ENCODE measurements around the gene EXTL2. TPM values are rescaled to one million over a fixed set of nuclear protein-coding genes. Genes with fewer than 3 reads are reported as not detected.

The EXTL2 gene
- total RNA-seq, 1 experiment from 2014 or later = 9.8 TPM

DNA sequence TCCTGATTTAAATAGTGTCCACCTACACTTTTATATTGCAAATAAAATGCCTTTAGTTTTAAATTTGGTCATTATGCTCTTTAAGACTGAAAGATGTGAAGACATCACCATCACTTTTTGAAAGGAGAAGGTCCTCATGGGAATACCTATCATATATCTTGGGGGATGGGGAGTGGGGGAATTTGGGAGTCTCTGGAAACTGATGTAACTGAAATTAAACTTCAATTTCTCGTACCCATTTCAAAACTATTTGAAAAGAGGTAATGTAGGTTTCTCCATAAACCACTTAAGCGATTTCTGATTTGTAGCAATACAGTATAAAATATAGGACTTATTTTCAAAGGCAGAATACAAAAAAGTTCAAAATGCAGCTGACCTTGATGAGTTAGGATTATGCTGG lies 924 bp downstream of the EXTL2 start:
- peak overlapping the region; percentile 85 to 93; a peak in 3 of 4 replicates for H3K4me3 ChIP-seq (ENCODE audit: low read depth in 2 of 2, low read length in 2 of 2)
- POLR2A ChIA-PET = no interaction called here
- CTCF ChIA-PET = no interaction called here

DNA sequence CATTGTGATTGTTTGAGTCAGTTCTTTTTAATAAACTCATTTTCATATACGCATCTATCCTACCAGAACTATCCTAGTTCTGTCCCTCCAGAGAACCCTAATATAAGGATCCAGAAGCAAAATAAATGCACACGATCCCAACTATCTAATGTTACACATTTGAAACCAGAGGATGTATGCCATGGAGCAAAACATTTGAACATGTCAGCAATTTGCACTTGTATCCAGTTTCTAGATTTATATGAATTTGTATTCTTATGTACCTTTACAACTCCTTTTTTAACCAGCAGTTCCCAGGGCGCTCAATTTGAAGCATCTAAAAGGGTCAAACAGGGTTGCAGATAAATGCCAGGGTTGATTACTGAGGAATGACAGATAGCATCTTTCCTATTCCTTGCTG lies 2.1 kb downstream of the EXTL2 start:
- CTCF ChIA-PET = no interaction called here
- H3K36me3 ChIP-seq (ENCODE audit: control insufficient read depth, insufficient read depth, low read length) = peaks cover 7% of the 10 kb centered on the region; the same call in 1 of the 2 replicates
- no peak overlapping the region for H3K27ac ChIP-seq (ENCODE audit: low read length)
- peaks cover 4% of the 10 kb centered on the region; the same call in 1 of the 2 replicates for H3K4me1 ChIP-seq (ENCODE audit: control insufficient read depth, insufficient read depth, low read length)
- in situ Hi-C loops (cut with HindIII; ENCODE audit: low pct_unique_long_range_greater_than_20kb, low sequenced_read_pairs) (no loop called here), intact Hi-C loops (cut with micrococcal nuclease; ENCODE audit: unreplicated experiment) (no loop called here)
- H3K27me3 ChIP-seq (ENCODE audit: control insufficient read depth, insufficient read depth, low read length) = no peaks in the 10 kb centered on the region
- H3K4me3 ChIP-seq (ENCODE audit: low read depth in 2 of 2, low read length in 2 of 2) = no peak overlapping the region
- ATAC-seq = no peak
- no peak for TF ChIP-seq TCF7L2 (IDR thresholded peaks at IDR 0.05; ENCODE audit: low read depth, low read length)
- TF ChIP-seq, protein P1, sequence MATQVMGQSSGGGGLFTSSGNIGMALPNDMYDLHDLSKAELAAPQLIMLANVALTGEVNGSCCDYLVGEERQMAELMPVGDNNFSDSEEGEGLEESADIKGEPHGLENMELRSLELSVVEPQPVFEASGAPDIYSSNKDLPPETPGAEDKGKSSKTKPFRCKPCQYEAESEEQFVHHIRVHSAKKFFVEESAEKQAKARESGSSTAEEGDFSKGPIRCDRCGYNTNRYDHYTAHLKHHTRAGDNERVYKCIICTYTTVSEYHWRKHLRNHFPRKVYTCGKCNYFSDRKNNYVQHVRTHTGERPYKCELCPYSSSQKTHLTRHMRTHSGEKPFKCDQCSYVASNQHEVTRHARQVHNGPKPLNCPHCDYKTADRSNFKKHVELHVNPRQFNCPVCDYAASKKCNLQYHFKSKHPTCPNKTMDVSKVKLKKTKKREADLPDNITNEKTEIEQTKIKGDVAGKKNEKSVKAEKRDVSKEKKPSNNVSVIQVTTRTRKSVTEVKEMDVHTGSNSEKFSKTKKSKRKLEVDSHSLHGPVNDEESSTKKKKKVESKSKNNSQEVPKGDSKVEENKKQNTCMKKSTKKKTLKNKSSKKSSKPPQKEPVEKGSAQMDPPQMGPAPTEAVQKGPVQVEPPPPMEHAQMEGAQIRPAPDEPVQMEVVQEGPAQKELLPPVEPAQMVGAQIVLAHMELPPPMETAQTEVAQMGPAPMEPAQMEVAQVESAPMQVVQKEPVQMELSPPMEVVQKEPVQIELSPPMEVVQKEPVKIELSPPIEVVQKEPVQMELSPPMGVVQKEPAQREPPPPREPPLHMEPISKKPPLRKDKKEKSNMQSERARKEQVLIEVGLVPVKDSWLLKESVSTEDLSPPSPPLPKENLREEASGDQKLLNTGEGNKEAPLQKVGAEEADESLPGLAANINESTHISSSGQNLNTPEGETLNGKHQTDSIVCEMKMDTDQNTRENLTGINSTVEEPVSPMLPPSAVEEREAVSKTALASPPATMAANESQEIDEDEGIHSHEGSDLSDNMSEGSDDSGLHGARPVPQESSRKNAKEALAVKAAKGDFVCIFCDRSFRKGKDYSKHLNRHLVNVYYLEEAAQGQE (IDR thresholded peaks at IDR 0.05; ENCODE audit: insufficient read depth in 1 of 2, low read depth in 2 of 2, low read length in 1 of 2) = no peak
- TF ChIP-seq, protein P2, sequence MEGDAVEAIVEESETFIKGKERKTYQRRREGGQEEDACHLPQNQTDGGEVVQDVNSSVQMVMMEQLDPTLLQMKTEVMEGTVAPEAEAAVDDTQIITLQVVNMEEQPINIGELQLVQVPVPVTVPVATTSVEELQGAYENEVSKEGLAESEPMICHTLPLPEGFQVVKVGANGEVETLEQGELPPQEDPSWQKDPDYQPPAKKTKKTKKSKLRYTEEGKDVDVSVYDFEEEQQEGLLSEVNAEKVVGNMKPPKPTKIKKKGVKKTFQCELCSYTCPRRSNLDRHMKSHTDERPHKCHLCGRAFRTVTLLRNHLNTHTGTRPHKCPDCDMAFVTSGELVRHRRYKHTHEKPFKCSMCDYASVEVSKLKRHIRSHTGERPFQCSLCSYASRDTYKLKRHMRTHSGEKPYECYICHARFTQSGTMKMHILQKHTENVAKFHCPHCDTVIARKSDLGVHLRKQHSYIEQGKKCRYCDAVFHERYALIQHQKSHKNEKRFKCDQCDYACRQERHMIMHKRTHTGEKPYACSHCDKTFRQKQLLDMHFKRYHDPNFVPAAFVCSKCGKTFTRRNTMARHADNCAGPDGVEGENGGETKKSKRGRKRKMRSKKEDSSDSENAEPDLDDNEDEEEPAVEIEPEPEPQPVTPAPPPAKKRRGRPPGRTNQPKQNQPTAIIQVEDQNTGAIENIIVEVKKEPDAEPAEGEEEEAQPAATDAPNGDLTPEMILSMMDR (IDR thresholded peaks at IDR 0.05) = no peak
- no peak for TF ChIP-seq SIN3A (IDR thresholded peaks at IDR 0.05; ENCODE audit: borderline replicate concordance, insufficient read depth, low read depth, low read length)
- H3K9me3 ChIP-seq (ENCODE audit: control insufficient read depth, insufficient read depth, low read depth, low read length) = no peaks in the 10 kb centered on the region
- BruUV-seq (replicated peaks) = no TSS peak
- DNase-seq (ENCODE audit: low read depth, low spot score) = no peak
- POLR2A ChIA-PET = no interaction called here

More for the DNA sequence above, 924 bp downstream of the EXTL2 start:
- Histone ChIP-seq H3K36me3 (ENCODE audit: control insufficient read depth, insufficient read depth, low read length) (peaks cover 8% of the 10 kb centered on the region), H3K27ac (ENCODE audit: low read length) (peak overlapping the region; percentile 94; the same call in 1 of the 2 replicates), H3K27me3 (ENCODE audit: control insufficient read depth, insufficient read depth, low read length) (no peaks in the 10 kb centered on the region), H3K9me3 (ENCODE audit: control insufficient read depth, insufficient read depth, low read depth, low read length) (no peaks in the 10 kb centered on the region), H3K4me1 (ENCODE audit: control insufficient read depth, insufficient read depth, low read length) (peaks cover 4% of the 10 kb centered on the region; the same call in 1 of the 2 replicates)
- DNase-seq (ENCODE audit: low read depth, low spot score) (no peak), ATAC-seq (no peak)
- in situ Hi-C loops (cut with HindIII; ENCODE audit: low pct_unique_long_range_greater_than_20kb, low sequenced_read_pairs) = no loop called here
- TF ChIP-seq, protein P1 (IDR thresholded peaks at IDR 0.05; ENCODE audit: insufficient read depth in 1 of 2, low read depth in 2 of 2, low read length in 1 of 2) = no peak
- TF ChIP-seq TCF7L2 (IDR thresholded peaks at IDR 0.05; ENCODE audit: low read depth, low read length) = no peak
- no peak for TF ChIP-seq SIN3A (IDR thresholded peaks at IDR 0.05; ENCODE audit: borderline replicate concordance, insufficient read depth, low read depth, low read length)
- no peak for TF ChIP-seq POLR2AphosphoS5 (IDR thresholded peaks at IDR 0.05; ENCODE audit: low read depth, low read length)
- TF ChIP-seq, protein P2 (IDR thresholded peaks at IDR 0.05) = no peak
- intact Hi-C loops (cut with micrococcal nuclease; ENCODE audit: unreplicated experiment) = no loop called here
- BruUV-seq (replicated peaks) = no TSS peak

Data from Panc1 (cell line).